WTC11 (cell line): Measurements from ENCODE around the gene OR6N1. TPM values are rescaled to one million over a fixed set of nuclear protein-coding genes. Genes with fewer than 3 reads are reported as not detected.

Experiments used
- ATAC-seq: fragments of 200-7000 bp; cut with Tn5 transposase; 2 replicates; pipeline ENCODE4 v1.10.0; 2021; ENCODE audit warnings: mild to moderate bottlenecking, moderate library complexity
- CTCF ChIA-PET: fragments of 300-600 bp; sonication (Branson Sonifier 250); formaldehyde crosslinking; loops from one replicate; lab custom pipeline; 2021; ENCODE audit warnings: antibody characterized with exemption; lab: Charles Lee
- POLR2A ChIA-PET: fragments of 350-600 bp; sonication (Branson Sonifier 250); formaldehyde crosslinking; loops from one replicate; lab custom pipeline; 2021; ENCODE audit warnings: antibody characterized with exemption; lab: Charles Lee
- DNase-seq: peaks from one replicate; pipeline ENCODE4 v3.0.0; 2021; ENCODE audit warnings: low spot score
- H3K27ac Mint-ChIP-seq: 2 replicates; pipeline ENCODE4 v1.8.0; 2021; ENCODE audit warnings: mixed read lengths
- H3K27me3 Mint-ChIP-seq: 2 replicates; pipeline ENCODE4 v1.8.0; 2021; ENCODE audit warnings: low read depth, mild to moderate bottlenecking, moderate library complexity, mixed read lengths
- H3K36me3 Mint-ChIP-seq: 2 replicates; pipeline ENCODE4 v1.8.0; 2021; ENCODE audit warnings: mixed read lengths
- H3K4me1 Mint-ChIP-seq: 2 replicates; pipeline ENCODE4 v1.8.0; 2022; ENCODE audit warnings: mixed read lengths
- H3K4me3 Mint-ChIP-seq: 2 replicates; pipeline ENCODE4 v1.8.0; 2021; ENCODE audit warnings: mild to moderate bottlenecking, moderate library complexity, mixed read lengths
- H3K9me3 Mint-ChIP-seq: 2 replicates; pipeline ENCODE4 v1.8.0; 2021; ENCODE audit warnings: mixed read lengths
- CBFB ChIP-seq: sonication (generic); formaldehyde crosslinking; IDR thresholded peaks from 2 replicates; pipeline ENCODE4 v1.8.1; 2022; ENCODE audit warnings: mild to moderate bottlenecking, low read depth, missing genetic modification reagents
- E2F1 ChIP-seq: sonication (generic); formaldehyde crosslinking; IDR thresholded peaks from 2 replicates; pipeline ENCODE4 v1.8.0; 2022; ENCODE audit warnings: mild to moderate bottlenecking, missing genetic modification reagents
- E2F4 ChIP-seq: sonication (generic); formaldehyde crosslinking; IDR thresholded peaks from 2 replicates; pipeline ENCODE4 v1.8.1; 2022; ENCODE audit warnings: low read depth, mild to moderate bottlenecking, moderate library complexity, missing genetic modification reagents, borderline replicate concordance
- ELF4 ChIP-seq: sonication (generic); formaldehyde crosslinking; IDR thresholded peaks from 2 replicates; pipeline ENCODE4 v1.8.1; 2022; ENCODE audit warnings: low read depth, mild to moderate bottlenecking, moderate library complexity, missing genetic modification reagents
- HMGXB4 ChIP-seq: sonication (generic); formaldehyde crosslinking; IDR thresholded peaks from 2 replicates; pipeline ENCODE4 v1.8.1; 2023; ENCODE audit warnings: mild to moderate bottlenecking, moderate library complexity, missing genetic modification reagents
- IRF2 ChIP-seq: sonication (generic); formaldehyde crosslinking; IDR thresholded peaks from 2 replicates; pipeline ENCODE4 v1.8.0; 2022; ENCODE audit warnings: low read depth, missing genetic modification reagents, borderline replicate concordance
- JAZF1 ChIP-seq: fragments of 250-450 bp; sonication (Bioruptor Pico); IDR thresholded peaks from 2 replicates; pipeline ENCODE4 v1.9.0; 2021; ENCODE audit warnings: moderate library complexity, mild to moderate bottlenecking, inconsistent platforms
- PREB ChIP-seq: sonication (generic); formaldehyde crosslinking; IDR thresholded peaks from 2 replicates; pipeline ENCODE4 v1.8.1; 2022; ENCODE audit warnings: mild to moderate bottlenecking, missing genetic modification reagents, moderate library complexity, borderline replicate concordance
- PRRX2 ChIP-seq: fragments of 250-450 bp; sonication (Bioruptor Pico); IDR thresholded peaks from 2 replicates; pipeline ENCODE4 v1.8.0; 2021; ENCODE audit warnings: mild to moderate bottlenecking
- TEAD4 ChIP-seq: sonication (generic); formaldehyde crosslinking; IDR thresholded peaks from 2 replicates; pipeline ENCODE4 v1.8.0; 2022; ENCODE audit warnings: mild to moderate bottlenecking, missing genetic modification reagents
- ZNF219 ChIP-seq: sonication (generic); formaldehyde crosslinking; IDR thresholded peaks from 2 replicates; pipeline ENCODE4 v1.8.0; 2023; ENCODE audit warnings: missing genetic modification reagents, mild to moderate bottlenecking, borderline replicate concordance
- ZNF232 ChIP-seq: sonication (generic); formaldehyde crosslinking; IDR thresholded peaks from 2 replicates; pipeline ENCODE4 v1.8.0; 2022; ENCODE audit warnings: mild to moderate bottlenecking, missing genetic modification reagents
- total RNA-seq: library from RNA; stranded (reverse); gene quantifications from 3 replicates; pipeline ENCODE4 v1.2.3, GENCODE V29; 2021
- TF ChIP-seq, protein P1 (sequence below): fragments of 250-450 bp; sonication (Bioruptor Pico); IDR thresholded peaks from 2 replicates; pipeline ENCODE4 v1.9.0; 2021; ENCODE audit warnings: mild to moderate bottlenecking, borderline replicate concordance
- TF ChIP-seq, protein P2 (sequence below): sonication (generic); formaldehyde crosslinking; IDR thresholded peaks from 2 replicates; pipeline ENCODE4 v1.8.1; 2023; ENCODE audit warnings: mild to moderate bottlenecking, missing genetic modification reagents
- TF ChIP-seq, protein P3 (sequence below): fragments of 250-450 bp; sonication (Bioruptor Pico); IDR thresholded peaks from 2 replicates; pipeline ENCODE4 v1.9.0; 2021; ENCODE audit warnings: mild to moderate bottlenecking

Gene OR6N1
- total RNA-seq, 1 experiment from 2014 or later, result not detected

DNA sequence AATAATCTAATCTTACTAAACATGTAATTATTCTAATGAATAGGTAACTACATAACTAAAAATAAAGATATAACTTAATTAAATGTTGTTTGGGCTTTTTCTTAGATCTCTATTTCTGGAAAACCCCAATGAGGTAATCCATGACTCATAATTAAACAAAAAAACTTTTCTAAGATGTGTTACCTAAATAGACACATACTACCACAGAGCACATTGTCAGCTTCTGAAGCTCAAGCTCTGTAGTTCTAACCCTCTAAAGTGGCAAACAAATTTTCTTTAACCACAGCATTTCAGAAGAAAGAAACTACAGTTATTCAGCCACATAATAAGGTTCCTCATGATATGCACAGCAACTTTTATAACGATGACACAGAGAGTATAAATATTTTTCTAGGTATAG lies 55.7 kb downstream of the OR6N1 start (continued):
- TF ChIP-seq HMGXB4 (CRISPR knock-in tag), result no peak
- no peak for TF ChIP-seq E2F4 (CRISPR knock-in tag)

DNA sequence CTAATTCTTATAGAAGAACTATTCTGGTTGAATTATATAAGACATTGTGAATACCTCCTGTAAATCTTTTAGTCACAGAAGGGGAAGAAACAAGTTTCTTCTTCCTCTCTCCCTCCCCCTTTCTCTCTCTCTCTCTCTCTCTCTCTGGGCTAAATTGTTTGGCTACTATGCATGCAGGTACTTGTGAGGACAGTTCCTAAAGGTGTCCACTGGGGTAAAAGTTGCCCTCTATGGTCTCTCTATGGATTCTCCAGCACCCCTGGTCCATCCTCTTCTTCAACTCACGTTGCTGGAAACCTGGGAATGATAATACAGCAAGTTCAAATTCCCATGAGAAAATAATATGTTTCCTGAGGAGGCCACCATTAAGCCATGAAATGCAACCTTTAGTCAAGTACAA lies 57.2 kb downstream of the OR6N1 start:
- no peak for TF ChIP-seq ZNF232 (CRISPR knock-in tag)
- TF ChIP-seq ZNF219 (CRISPR knock-in tag), result no peak
- no peak for TF ChIP-seq JAZF1 (CRISPR knock-in tag)
- TF ChIP-seq, protein P1, sequence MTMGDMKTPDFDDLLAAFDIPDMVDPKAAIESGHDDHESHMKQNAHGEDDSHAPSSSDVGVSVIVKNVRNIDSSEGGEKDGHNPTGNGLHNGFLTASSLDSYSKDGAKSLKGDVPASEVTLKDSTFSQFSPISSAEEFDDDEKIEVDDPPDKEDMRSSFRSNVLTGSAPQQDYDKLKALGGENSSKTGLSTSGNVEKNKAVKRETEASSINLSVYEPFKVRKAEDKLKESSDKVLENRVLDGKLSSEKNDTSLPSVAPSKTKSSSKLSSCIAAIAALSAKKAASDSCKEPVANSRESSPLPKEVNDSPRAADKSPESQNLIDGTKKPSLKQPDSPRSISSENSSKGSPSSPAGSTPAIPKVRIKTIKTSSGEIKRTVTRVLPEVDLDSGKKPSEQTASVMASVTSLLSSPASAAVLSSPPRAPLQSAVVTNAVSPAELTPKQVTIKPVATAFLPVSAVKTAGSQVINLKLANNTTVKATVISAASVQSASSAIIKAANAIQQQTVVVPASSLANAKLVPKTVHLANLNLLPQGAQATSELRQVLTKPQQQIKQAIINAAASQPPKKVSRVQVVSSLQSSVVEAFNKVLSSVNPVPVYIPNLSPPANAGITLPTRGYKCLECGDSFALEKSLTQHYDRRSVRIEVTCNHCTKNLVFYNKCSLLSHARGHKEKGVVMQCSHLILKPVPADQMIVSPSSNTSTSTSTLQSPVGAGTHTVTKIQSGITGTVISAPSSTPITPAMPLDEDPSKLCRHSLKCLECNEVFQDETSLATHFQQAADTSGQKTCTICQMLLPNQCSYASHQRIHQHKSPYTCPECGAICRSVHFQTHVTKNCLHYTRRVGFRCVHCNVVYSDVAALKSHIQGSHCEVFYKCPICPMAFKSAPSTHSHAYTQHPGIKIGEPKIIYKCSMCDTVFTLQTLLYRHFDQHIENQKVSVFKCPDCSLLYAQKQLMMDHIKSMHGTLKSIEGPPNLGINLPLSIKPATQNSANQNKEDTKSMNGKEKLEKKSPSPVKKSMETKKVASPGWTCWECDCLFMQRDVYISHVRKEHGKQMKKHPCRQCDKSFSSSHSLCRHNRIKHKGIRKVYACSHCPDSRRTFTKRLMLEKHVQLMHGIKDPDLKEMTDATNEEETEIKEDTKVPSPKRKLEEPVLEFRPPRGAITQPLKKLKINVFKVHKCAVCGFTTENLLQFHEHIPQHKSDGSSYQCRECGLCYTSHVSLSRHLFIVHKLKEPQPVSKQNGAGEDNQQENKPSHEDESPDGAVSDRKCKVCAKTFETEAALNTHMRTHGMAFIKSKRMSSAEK (CRISPR knock-in tag), result no peak
- TF ChIP-seq ELF4 (CRISPR knock-in tag), result no peak
- no peak for TF ChIP-seq TEAD4 (CRISPR knock-in tag)
- no peak for TF ChIP-seq E2F1 (CRISPR knock-in tag)
- TF ChIP-seq CBFB (CRISPR knock-in tag), result no peak
- TF ChIP-seq, protein P2, sequence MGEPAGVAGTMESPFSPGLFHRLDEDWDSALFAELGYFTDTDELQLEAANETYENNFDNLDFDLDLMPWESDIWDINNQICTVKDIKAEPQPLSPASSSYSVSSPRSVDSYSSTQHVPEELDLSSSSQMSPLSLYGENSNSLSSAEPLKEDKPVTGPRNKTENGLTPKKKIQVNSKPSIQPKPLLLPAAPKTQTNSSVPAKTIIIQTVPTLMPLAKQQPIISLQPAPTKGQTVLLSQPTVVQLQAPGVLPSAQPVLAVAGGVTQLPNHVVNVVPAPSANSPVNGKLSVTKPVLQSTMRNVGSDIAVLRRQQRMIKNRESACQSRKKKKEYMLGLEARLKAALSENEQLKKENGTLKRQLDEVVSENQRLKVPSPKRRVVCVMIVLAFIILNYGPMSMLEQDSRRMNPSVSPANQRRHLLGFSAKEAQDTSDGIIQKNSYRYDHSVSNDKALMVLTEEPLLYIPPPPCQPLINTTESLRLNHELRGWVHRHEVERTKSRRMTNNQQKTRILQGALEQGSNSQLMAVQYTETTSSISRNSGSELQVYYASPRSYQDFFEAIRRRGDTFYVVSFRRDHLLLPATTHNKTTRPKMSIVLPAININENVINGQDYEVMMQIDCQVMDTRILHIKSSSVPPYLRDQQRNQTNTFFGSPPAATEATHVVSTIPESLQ (CRISPR knock-in tag), result no peak
- no peak for TF ChIP-seq PREB (CRISPR knock-in tag)
- TF ChIP-seq E2F4 (CRISPR knock-in tag), result no peak
- no peak for TF ChIP-seq PRRX2
- TF ChIP-seq, protein P3, sequence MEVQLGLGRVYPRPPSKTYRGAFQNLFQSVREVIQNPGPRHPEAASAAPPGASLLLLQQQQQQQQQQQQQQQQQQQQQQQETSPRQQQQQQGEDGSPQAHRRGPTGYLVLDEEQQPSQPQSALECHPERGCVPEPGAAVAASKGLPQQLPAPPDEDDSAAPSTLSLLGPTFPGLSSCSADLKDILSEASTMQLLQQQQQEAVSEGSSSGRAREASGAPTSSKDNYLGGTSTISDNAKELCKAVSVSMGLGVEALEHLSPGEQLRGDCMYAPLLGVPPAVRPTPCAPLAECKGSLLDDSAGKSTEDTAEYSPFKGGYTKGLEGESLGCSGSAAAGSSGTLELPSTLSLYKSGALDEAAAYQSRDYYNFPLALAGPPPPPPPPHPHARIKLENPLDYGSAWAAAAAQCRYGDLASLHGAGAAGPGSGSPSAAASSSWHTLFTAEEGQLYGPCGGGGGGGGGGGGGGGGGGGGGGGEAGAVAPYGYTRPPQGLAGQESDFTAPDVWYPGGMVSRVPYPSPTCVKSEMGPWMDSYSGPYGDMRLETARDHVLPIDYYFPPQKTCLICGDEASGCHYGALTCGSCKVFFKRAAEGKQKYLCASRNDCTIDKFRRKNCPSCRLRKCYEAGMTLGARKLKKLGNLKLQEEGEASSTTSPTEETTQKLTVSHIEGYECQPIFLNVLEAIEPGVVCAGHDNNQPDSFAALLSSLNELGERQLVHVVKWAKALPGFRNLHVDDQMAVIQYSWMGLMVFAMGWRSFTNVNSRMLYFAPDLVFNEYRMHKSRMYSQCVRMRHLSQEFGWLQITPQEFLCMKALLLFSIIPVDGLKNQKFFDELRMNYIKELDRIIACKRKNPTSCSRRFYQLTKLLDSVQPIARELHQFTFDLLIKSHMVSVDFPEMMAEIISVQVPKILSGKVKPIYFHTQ (CRISPR knock-in tag), result no peak
- no peak for TF ChIP-seq IRF2 (CRISPR knock-in tag)
- Mint-ChIP-seq H3K36me3 (no peaks in the 10 kb centered on the region), H3K4me1 (no peaks in the 10 kb centered on the region), H3K27me3 (no peaks in the 10 kb centered on the region), H3K4me3 (no peak overlapping the region), H3K9me3 (no peaks in the 10 kb centered on the region), H3K27ac (no peak overlapping the region)
- POLR2A ChIA-PET, result no interaction called here
- no peak for DNase-seq
- CTCF ChIA-PET, result no interaction called here
- peak; percentile 60; the same call in 1 of the 2 replicates for ATAC-seq
